Stimulated activated CD8-positive, alpha-beta memory T cell treated with anti-CD3 and anti-CD28 coated beads, Interleukin-15, amount 100 ng/mL, for 4 hours (primary cell): Measurements from ENCODE around the gene H6PD.

ENCODE experiments used
- DNase-seq, 2 donors: peaks; one replicate each; pipeline ENCODE4 v3.0.0-alpha.2; 2020; ENCODE audit warnings: low read depth in 2 of 2

H6PD gene

DNA sequence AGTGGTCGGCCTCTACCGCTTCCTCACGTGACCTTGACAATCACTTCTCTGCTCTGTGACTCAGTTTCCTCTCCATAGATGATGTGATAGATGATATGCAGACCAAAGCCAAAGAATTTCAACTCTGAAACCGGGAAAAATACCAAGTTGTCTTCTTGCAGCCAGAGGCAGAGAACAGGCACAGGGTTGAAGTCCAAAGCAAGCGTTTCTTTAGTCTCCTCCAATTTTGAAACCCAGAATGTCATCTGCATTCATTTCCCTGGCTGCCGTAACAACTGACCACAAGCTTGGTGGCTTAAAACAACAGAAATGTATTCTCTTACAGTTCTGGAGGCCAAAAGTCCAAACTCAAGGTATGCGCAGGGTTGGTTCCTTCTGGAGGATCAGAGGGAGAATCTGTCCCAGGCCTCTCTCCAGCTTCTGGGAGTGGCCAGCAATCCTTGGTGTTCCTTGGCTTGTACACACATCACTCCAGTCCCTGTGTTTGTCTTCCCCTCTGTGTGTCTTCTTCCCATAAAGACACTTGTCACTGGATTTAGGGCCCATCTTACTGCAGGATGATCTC lies 30.3 kb upstream of the H6PD start:
- DNase-seq: no peak

DNA sequence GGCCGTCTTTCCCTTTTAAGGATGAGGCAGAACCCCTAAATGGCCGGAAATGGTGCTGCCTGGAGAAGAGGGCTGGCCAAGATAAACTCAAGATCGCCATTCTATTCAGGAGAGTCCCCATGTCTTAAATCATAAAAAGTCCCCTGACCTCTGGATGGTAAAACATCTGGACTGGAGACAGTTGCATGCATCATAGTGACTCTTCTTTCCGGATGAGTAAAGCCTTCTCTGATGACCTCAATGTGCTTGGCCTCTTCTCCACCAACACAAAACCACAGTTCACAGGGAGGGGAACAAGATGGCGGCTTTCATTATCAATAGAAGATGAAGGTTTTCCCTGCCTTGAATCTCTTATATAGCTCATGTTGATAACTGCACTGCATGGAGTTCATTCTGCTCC lies 27.5 kb upstream of the H6PD start:
- DNase-seq: no peak

DNA sequence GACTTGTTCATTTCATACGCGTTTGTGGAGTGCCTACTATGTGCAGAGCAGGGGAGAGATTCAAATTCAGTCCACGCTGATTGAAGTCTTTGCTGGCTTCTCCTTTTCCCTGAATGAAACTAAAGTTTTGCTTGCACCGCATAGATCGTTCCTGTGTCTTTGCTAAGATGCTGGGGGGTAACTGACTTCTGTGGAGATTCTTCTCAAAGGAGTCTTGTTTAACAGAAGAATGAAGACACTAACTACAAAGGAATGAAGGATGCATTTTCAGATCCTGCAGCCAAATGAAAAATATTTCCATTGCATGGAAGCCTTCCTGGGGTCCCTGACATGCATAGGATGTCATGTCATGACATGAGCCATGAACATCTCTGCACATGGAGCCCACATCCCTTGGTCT lies 26.9 kb upstream of the H6PD start:
- DNase-seq: no peak

DNA sequence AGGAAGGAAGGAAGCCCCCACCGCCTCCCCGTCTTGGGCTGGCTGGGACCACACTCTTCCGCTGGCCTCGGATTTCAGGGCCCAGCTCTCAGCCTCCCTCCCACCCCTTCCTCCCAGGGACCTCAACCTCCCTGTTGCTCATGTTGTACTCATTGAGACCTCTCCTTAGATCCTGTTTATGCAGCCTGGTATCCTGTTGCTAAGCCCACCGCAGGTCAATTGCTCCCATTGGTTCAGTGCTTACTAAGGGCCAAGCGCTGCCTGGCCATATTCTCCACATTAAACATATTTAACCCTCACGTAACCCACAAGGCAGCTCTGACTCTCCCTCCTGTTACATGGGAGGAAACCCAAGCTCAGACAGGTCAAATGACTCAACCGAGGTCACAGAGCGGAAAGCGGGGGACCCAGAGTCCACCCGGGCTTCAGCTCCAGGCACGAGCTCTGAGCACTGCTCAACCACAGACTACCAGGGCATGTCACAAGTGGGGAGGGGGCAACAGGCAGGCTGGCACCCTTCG lies 23.2 kb upstream of the H6PD start:
- DNase-seq: no peak

DNA sequence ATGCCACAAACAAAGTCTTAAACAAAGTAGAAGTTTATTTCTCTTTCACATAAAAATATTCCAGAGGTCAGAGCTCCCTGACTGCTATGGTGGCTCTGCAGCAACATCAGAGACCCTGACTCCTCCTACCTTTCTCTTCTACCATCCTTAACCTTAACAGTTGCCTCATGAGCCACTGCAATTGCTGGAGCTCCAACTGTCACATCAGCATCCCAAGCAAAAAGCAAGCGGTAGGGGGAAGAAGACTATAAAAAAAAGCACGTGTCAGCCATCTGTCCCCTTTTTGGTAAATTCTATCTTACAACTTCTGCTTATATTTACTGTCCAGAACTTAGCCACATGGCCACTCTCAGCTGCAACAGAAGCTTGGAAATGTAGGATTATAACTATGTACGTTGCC lies 21.8 kb upstream of the H6PD start:
- no peak for DNase-seq

DNA sequence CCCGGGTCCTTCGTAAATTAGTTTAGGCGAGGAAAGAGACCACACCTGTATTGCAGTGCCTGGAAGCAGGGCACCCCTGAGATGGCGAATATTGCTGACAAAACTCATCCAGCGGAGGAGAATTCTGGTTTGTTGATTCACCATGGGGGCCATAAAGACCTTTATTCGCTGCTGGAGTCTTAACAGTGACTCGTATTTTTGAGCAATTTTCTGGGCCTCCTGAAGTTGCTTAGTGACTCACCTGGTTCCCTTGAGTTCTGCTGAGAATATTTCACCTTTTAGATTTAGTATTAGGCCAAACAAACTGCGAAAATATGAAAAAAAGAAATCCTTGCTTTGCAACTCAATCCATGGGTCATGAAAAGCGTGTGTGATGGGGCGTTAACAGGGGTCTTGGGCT lies 20.6 kb upstream of the H6PD start:
- DNase-seq: no peak

DNA sequence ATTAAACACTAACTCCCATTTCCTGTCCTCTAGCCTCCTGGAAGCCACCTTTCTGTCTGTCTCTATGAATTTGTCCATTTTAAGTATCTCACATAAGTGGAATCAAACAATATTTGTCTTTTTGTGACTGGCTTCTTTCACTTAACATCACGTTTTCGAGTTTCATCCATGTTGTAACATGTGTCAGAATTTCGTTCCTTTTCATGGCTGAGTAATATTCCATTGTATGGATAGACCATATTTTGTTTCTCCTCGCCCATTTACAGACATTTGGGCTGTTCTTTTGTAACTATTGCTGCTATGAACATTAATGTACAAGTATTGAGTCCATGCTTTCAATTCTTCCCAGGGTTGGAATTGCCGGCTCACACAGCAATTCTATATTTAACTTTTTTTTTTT lies 15.7 kb upstream of the H6PD start:
- no peak for DNase-seq

DNA sequence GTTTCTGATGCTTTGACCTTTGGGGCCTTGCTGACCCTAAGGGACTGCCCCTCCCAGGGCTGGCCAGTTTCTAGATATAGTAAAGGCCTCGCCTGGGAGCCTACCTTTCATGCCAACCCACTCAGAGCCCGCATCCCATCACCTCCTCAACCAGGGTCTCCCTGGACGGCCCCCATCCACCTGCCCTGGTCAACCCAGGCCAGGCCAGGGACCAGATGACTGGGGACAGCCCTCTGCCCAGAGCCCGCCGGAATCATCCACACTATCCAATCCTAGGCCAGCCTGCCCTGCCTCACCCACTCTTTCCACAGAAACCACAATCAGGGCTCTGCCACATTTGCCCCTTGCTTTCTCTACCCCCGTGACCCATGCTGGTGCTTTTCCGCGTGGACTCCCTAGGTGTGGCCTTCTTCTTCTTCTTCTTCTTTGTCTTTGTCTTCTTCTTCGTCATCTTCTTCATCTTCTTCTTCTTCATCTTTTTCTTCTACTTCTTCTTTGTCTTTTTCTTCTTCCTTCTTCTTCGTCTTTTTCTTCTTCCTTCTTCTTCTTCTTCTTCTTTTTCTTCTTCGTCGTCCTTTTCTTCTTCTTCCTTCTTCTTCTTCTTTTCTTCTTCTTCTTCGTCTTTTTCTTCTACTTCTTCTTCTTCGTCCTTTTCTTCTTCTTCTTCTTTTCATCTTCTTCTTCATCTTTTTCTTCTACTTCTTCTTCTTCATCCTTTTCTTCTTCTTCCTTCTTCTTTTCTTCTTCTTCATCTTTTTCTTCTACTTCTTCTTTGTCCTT lies 11.5 kb upstream of the H6PD start:
- DNase-seq: no peak

DNA sequence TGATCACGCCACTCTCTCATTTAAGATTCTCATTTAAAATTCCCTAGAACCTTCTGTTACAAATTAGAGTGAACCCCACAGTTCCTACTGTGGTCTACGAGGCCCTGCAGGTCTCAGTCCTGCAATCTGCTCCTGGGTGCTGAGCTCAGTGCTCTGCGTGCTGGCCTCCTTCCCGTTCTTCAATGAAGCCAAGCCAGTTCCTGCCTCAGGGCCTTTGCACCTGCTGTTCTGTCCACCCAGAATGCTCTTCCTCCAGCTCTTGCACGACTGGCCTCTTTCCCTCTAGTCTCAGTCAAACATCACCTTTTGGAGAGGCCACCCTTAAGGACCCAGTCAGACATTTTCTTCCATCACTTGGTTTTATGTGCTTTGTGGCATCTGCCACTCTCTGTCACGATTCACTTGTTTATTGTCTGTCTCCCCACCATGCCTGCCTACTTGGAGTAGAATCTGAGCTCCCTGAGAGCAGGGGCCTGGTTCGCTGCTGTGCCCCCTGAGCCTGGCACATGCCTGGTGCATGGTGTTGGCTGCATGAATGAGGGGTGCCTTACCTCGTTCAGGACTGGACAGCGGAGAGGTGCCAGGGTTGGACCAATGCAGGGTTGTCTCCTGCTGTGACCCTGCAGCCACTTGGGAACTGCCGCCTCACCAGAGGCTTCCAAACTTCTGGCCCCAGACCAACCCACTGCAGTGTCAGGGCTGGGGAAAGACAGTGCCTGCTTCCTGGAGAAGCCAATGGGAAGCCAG lies 9.7 kb upstream of the H6PD start:
- DNase-seq: no peak

DNA sequence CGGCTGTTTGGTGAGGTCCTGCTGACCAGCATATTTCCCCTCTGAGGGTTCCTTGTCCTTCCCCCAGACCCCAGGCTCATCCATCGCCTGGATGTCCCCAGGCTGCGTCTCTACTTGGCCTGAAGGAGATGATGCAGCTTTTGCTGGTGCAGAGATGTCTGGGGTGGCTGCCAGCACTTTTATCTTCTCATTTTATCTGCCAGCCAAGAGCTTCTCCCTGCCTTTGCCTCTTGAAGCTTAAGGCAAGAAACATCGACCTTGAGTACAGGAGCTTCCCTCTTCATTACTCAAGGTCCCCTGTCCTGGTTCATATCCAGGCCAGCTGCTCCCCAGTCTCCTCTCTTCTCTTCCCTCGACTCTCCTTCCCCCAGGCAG lies 9.2 kb upstream of the H6PD start:
- DNase-seq: no peak

DNA sequence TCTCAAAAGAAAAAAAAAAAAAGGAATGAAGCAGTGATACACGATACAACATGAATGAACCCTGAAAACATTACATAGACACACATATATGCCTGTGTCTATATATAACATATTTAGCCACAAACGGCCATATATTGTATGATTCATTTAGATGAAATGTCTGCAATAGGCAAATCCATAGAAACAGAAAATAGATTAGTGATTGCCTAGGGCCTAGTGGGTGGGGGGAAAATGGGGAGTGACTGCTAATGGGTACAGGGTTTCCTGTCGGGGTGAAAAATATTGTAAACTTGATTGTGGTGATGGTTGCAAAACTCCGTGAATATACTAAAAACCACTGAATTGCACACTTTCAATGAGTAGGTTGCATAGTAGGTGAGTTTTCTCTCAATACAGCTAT lies 6.0 kb upstream of the H6PD start:
- DNase-seq: no peak

DNA sequence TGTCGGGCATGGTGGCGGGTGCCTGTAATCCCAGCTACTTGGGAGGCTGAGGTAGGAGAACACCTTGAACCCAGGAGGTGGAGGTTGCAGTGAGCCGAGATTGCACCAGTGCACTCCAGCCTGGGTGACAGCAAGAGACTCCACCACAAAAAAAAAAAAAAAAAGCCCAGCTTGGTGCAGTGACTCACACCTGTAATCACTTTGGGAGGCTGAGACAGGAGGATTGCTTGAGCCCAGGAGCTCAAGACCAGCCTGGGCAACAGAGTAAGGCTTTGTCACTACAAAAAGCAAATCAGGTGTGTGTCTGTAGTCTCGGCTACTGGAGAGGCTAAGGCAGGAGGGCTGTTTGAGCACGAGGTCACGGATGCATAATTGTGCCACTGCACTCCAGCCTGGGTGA lies 5.0 kb upstream of the H6PD start:
- DNase-seq: no peak

DNA sequence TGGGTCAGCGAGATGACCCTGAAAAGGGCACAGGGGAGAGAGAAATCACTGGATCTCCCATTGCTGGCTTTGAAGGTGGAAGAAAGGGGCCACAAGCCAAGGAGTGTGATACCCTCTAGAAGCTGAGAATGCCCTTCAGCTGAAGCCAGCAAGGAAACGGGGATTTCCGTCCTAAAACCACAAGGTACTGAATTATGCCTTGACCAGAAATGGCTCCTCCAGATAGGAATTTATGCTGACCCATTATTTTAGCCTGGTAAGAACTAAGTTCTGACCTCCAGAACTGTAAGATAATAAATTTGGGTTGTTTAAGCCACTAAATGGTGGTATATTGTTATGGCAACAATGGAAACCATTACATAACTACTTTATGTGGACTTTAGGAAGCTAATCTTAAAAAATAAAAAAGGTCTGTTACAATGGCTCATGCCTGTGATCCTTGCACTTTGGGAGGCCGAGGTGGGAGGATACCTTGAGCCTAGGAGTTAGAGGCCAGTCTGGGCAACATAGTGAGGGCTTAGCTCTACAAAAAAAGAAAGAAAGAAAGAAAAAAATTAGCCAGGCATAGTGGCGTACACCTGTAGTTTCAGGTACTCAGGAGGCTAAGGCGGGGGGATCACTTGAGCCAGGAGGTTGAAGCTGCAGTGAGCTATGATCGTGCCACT lies 3.6 kb upstream of the H6PD start:
- no peak for DNase-seq

DNA sequence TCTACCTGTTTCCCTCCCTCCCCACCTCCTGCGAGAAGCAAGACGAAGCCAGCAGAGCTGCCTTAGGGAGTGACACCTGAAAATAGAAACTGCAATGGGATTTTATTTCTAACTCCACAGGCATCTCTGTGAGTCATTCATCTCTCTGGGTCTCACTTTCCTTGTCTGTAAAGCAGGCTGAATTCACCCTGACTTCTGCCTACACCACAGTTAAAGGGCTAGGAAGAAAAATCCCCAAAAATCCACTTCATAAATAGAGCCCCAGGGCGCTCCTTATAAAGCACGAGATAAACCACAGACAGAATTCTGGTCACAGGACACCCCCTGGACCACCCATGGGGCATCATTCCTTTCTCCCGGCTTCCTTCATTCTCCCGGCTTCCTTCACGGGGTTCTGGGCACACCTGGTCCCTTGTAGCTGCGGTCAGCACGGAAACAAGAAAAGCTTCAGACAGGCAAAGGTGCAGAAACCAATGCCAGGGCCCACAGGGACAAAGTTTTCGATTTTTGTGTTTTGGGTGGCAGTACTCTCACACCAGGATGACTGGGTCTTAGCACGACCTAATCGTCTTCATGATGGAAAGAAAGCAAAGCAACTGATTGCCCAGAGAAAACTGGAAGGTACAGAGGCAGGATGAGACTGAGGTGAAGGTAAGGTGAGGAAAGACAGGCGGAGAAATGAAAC lies 2.8 kb upstream of the H6PD start:
- no peak for DNase-seq

DNA sequence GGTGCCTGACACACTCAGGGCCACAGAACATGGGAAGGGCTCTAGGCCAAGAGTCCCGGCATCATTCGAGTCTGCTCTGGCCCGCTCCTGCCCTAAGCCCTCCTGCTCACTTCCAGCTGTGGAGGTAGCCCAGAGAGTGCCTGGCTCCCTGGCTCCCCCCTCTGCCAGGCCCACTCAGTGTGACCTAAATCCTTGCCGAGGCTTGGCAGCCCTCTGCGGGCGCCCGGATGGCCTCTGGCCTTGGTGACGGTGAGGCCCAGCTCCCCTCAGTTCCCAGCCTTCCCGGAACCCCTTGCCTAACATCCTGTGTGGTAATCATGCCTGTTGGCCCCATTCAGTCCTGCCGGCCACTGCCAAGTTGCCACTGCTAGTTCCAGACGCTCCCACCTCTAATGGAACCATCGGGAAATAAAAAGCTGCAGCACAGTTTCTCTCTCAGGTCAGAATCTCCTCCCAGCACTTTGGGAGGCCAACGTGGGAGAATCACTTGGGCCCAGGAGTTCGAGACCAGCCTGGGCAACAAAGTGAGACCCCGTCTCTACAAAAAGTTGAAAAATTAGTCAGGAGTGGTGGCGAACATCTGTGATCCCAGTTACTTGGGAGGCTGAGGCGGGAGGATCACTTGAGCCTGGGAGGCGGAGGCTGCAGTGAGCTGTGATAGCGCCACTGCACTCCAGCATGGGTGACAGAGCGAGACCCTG lies 1.2 kb upstream of the H6PD start:
- no peak for DNase-seq

DNA sequence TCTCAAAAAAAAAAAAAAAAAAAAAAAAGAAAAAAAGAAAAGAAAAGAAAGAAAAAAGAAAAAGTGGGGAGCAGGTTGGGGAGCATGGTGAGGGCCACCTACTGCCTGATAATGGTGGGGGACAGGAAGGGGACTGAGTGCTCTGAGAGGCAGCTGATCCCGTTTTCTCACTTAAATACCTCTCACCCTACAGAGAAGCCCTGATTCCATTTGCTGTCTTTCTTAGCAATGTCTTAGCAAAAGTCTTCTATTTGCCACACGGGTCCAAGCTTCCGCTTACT lies 692 bp upstream of the H6PD start:
- DNase-seq: no peak

DNA sequence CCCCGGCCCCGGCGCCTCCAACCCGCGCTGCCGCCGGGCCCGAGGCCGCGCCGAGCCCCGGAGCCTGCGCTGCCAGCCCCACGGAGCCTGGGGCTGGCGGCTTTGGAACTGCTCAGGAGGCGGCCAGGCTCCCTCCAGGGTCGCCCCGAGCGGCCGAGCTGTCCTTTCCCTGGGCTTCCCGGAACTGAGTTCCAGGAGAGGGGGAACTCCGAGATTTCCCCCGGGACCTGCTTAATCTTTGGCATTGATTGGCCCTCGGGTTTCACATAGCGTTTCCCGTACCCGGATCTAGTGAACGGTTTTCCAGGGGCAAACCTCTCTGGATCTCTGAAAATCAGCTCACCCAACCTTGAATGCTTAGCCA lies 504 bp downstream of the H6PD start:
- DNase-seq: no peak

DNA sequence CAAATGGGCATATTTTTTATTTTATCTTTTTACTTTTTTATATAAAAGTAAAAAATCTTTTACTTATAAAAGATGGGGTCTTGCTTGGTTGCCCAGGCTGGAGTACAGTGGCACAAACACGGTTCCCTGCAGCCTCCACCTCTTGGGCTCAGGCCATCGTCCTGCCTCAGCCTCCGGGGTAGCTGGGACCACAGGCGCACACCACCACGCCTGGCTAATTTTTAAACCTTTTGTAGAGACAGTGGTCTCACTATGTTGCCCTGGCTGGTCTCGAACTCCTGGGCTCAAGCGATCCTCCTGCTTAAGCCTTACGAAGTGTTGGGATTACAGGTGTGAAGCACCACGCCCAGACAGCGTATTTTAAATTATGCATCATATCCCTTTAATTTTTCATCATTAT lies 986 bp downstream of the H6PD start:
- no peak for DNase-seq

DNA sequence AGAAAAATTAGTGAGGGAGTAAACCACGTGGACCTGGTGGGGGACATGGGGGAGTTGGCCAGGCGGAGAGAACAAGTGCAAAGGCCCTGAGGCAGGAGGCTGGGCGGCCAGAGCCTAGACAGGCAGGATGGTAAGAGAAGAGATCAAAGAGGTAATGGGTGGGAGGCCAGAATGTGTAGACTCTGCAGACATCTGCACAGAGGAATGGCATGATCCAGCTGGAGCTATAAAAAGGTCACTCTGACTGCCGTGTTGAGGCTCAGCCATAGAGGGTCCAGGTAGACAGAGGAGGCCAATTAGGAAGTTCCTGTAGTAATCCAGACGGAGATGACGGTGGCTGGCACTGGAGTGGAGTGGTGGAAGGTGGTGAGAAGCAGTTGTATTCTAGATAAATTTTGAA lies 3.6 kb downstream of the H6PD start:
- DNase-seq: no peak

DNA sequence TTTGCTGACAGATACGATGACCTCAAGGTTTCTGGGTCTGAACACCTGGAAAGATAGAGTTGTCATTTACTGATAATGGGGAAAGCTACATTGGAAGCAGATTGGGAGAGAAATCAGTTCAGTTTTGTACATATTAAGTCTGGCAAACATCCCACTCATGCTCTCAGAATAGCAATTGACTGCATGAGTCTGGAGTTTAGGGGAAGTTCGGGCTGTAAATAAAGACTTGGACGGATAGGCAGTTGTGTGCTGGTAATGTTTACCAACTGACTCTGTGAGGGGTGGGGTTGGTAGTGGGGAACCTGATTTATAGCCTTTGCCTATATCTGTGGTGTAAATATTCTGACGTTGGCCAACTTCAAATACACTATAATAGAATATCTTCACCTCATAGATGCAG lies 4.0 kb downstream of the H6PD start:
- no peak for DNase-seq

DNA sequence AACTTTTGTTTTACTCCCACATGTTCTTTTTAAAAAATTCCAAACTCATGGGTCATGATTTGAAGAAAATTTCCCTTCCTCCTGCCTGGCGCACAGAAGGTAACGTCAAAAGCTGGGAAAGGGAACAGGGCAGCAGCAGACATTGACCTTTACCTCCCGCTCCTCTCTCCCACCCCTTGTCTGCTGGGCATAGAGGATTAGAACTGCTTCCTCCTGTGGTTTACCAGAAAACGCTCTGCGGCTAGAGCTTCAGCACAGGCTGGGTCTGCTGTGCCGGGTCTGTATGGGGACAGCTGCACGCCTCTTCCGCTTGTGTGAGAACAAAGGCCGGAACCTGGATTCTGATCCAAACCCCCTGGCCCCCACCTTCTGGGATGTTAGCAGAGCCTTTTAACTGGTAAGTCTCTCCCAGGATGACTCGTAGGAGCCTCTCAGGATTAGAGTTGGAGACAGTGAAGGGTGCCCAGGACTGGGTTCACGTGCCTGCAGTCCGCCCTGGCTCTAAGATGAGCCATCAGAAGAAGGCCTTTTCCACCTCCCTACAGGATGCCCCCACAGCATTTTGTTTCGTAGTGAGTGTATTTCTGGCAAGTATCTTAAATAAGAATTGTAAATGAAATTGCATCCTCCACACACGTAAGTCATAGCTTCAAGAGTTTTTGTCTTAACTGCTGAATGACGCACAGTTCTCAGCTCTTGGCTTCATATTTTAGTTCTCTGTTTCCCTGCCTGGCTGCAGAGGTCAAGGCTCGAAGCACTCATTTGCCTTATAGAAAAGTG lies 5.2 kb downstream of the H6PD start:
- peak in 1 of 2 donors; percentile 2 for DNase-seq
